ENCODE data around the gene FRK. TPM values are rescaled to one million over a fixed set of nuclear protein-coding genes. Genes with fewer than 3 reads are reported as not detected.

Gene FRK
- total RNA-seq, 4 donors from 2014 or later = 0.24 to 1.9 (median 1.5) TPM

DNA sequence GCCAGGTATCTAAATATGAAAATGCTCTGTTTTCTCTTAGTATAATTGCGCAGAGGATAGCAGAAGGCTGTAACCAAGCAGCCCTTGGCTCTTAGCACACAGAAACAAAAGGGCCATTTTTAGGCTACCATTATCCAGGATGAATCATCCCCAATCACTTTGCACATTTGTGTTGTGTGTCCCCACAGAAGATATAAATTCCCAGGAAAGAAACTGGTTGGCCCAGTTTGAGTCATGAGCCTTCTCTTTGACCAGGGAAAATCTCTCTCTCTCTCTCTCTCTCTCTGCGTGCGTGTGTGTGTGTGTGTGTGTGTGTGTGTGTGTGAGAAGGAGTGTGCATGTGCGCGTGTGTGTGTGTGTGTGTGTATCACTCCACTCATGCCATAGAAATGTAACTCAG lies 178.5 kb downstream of the FRK start:
- DNase-seq (ENCODE audit: low spot score) = no peak
- TF ChIP-seq, protein P1, sequence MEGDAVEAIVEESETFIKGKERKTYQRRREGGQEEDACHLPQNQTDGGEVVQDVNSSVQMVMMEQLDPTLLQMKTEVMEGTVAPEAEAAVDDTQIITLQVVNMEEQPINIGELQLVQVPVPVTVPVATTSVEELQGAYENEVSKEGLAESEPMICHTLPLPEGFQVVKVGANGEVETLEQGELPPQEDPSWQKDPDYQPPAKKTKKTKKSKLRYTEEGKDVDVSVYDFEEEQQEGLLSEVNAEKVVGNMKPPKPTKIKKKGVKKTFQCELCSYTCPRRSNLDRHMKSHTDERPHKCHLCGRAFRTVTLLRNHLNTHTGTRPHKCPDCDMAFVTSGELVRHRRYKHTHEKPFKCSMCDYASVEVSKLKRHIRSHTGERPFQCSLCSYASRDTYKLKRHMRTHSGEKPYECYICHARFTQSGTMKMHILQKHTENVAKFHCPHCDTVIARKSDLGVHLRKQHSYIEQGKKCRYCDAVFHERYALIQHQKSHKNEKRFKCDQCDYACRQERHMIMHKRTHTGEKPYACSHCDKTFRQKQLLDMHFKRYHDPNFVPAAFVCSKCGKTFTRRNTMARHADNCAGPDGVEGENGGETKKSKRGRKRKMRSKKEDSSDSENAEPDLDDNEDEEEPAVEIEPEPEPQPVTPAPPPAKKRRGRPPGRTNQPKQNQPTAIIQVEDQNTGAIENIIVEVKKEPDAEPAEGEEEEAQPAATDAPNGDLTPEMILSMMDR (IDR thresholded peaks at IDR 0.05) = no peak
- no peak for ATAC-seq (ENCODE audit: low FRiP score)

Other genes with a start within 250 kb of the FRK start
- 1 to 10 TPM; 6.1 to 8.7 (median 8.2) TPM for gene NT5DC1, start 40.0 kb upstream of the FRK start, total RNA-seq
- gene COL10A1, start 65.2 kb upstream of the FRK start, total RNA-seq = not detected
- 10 to 100 TPM in 2 of 4 donors, 1 to 10 TPM in 2; 8.0 to 13.4 (median 9.5) TPM for gene TSPYL4, start 193.2 kb upstream of the FRK start, total RNA-seq
- 10 to 100 TPM; 43.5 to 94.0 (median 65.1) TPM for gene TSPYL1, start 219.0 kb upstream of the FRK start, total RNA-seq

Data from omental fat pad (tissue), 4 donors.